ENCODE data around the gene TMEM18. TPM values are rescaled to one million over a fixed set of nuclear protein-coding genes. Genes with fewer than 3 reads are reported as not detected.
"Not testable (repeated sequence)": the region's sequence is repeated elsewhere in the genome, so short reads cannot be mapped to it uniquely, and the experiment has no call there.

Gene TMEM18
- total RNA-seq, 2 donors from 2014 or later, result 7.6 to 11.9 TPM

DNA sequence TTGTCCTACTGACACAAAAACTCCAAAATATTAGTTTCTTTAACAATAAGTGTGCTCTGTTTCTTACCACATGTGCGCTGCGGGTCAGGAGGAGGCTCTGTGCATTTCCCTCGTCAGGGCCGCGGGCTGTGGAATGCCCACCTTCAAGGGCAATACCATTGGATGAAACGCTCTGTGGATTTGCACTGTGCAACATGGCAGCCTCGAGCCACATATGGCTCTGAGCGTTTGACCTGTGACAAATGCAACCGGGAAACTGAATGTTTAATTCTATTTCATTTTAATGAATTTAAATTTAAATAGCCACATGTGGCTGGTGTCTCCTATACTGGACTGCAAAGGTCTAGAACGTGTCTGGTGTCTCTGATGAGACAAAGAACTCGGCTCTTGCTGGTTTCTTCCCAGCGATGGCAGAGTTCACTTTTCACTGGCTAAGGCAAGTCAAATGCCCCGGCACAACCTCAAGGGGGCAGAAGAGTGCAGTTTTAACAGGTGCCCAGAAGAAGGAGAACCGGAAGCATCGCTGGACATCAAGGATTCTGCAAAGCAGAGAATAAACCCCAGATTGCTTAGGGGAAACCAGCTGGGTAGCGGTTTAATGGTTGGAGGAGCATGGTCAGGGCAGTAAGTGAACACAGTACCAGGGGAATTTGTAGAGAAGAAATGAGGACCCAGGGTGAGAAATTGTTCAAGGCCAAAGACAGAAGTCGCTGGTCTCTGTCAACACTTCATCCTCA, 37.0 kb upstream of the TMEM18 start:
- Histone ChIP-seq H3K4me3 (no peak overlapping the region), H3K27ac (no peak overlapping the region), H3K36me3 (no peaks in the 10 kb centered on the region), H3K9me3 (no peaks in the 10 kb centered on the region), H3K27me3 (peaks cover 0 to 4% of the 10 kb centered on the region in 2 donors), H3K4me1 (no peaks in the 10 kb centered on the region)
- DNase-seq (ENCODE audit: low spot score), result no peak
- TF ChIP-seq, protein P1, sequence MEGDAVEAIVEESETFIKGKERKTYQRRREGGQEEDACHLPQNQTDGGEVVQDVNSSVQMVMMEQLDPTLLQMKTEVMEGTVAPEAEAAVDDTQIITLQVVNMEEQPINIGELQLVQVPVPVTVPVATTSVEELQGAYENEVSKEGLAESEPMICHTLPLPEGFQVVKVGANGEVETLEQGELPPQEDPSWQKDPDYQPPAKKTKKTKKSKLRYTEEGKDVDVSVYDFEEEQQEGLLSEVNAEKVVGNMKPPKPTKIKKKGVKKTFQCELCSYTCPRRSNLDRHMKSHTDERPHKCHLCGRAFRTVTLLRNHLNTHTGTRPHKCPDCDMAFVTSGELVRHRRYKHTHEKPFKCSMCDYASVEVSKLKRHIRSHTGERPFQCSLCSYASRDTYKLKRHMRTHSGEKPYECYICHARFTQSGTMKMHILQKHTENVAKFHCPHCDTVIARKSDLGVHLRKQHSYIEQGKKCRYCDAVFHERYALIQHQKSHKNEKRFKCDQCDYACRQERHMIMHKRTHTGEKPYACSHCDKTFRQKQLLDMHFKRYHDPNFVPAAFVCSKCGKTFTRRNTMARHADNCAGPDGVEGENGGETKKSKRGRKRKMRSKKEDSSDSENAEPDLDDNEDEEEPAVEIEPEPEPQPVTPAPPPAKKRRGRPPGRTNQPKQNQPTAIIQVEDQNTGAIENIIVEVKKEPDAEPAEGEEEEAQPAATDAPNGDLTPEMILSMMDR (IDR thresholded peaks at IDR 0.05), result peak; percentile 38 to 76

DNA sequence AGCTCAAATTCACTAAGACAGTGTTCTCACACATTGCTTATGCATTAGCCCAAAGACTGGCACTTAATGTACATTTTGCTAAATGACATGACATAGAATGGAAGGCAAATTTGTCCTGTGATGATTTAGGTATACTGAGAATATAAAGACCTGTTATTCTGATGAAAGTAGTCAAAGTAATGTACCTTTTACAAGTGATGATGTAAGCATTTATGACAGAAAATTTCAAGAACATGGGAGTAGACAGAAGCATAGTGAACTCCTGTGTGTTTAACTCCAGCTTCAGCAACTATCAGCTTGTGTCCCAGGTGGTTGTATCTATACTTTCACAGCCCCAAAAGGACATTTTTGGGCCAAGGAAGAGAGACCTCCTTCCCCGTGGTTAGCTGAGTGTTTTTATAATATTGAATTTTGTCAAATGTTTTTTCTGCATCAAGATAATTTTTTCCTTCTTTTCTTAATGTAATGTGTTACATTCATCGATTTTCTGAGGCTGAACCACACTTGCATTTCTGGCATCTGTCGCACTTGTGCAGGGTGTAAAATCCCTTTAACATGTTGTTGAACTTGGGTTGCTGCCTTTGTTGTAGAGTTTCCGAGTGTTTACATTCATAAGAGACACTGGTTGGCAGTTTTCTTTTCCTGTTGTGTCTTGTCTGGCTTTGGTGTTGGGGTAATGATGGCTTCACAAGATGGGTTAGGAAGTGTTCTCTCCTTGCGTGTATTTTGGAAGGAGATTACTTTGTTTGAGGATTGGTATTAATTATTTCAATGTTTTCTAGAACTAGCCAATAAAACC, 33.9 kb upstream of the TMEM18 start:
- TF ChIP-seq, protein P1 (IDR thresholded peaks at IDR 0.05), result no peak
- H3K27me3 ChIP-seq, result peaks cover 0 to 4% of the 10 kb centered on the region in 2 donors

DNA sequence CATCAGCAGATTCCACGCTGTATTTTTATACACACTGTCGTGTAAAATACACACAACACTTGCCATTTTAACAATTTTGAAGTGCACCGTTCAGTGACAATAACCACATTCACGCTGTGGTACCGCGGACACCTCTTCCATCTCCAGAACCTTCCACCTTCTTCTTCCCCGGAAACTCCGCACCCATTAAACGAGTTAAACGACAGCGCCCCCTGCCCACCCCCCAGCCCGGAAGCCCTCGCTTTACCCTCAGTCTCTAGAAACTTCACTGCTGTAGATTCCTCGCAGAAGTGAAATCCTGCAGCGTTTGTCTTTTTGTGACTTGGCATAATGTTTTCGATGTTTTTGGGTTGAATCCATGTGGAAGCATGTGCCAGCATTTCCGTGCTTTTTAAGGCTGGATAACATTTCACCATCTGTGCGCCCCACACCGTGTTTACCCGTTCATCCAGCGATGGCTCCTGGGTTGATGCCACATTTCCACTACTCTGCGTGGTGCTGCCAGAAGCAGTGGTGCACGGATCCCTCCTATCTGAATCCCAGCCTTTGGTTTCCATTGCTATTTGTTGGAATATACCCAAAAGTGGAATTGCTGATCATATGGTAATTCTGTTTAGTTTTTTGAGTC, 32.0 kb upstream of the TMEM18 start:
- Histone ChIP-seq H3K9me3 (no peaks in the 10 kb centered on the region), H3K4me1 (no peaks in the 10 kb centered on the region), H3K27ac (no peak overlapping the region), H3K27me3 (peaks cover 0 to 4% of the 10 kb centered on the region in 2 donors), H3K4me3 (no peak overlapping the region), H3K36me3 (no peaks in the 10 kb centered on the region)
- TF ChIP-seq, protein P1 (IDR thresholded peaks at IDR 0.05), result no peak
- no peak for DNase-seq (ENCODE audit: low spot score)

More for the DNA sequence above, 33.9 kb upstream of the TMEM18 start:
- no peaks in the 10 kb centered on the region for H3K9me3 ChIP-seq
- H3K4me3 ChIP-seq, result no peak overlapping the region
- no peaks in the 10 kb centered on the region for H3K4me1 ChIP-seq
- H3K36me3 ChIP-seq, result no peaks in the 10 kb centered on the region
- no peak for DNase-seq (ENCODE audit: low spot score)
- no peak overlapping the region for H3K27ac ChIP-seq

DNA sequence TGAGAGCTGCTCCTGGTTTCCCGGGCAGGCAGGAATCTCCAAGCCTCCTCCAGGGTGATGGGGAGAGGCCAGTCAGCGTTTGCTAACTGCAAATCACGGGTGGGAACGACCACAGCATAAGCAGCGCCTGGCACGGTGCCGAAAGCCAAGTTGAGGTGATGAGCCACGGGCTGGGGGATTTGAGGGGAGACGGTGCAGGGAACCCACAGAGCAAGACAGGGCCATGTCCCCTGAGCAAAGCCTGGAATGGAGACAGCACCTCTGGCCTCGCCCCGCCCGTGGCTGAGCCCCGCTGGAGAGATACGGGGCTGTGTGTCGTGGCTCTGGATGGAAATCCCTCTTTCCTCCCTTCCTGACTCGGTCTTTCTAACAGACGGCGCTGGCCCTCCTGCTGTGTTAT, 31.5 kb upstream of the TMEM18 start:
- no peak overlapping the region for H3K4me3 ChIP-seq
- TF ChIP-seq, protein P1 (IDR thresholded peaks at IDR 0.05), result no peak
- H3K27me3 ChIP-seq, result peaks cover 0 to 4% of the 10 kb centered on the region in 2 donors
- H3K9me3 ChIP-seq, result no peaks in the 10 kb centered on the region
- H3K27ac ChIP-seq, result no peak overlapping the region
- no peaks in the 10 kb centered on the region for H3K36me3 ChIP-seq
- DNase-seq (ENCODE audit: low spot score), result no peak
- no peaks in the 10 kb centered on the region for H3K4me1 ChIP-seq

DNA sequence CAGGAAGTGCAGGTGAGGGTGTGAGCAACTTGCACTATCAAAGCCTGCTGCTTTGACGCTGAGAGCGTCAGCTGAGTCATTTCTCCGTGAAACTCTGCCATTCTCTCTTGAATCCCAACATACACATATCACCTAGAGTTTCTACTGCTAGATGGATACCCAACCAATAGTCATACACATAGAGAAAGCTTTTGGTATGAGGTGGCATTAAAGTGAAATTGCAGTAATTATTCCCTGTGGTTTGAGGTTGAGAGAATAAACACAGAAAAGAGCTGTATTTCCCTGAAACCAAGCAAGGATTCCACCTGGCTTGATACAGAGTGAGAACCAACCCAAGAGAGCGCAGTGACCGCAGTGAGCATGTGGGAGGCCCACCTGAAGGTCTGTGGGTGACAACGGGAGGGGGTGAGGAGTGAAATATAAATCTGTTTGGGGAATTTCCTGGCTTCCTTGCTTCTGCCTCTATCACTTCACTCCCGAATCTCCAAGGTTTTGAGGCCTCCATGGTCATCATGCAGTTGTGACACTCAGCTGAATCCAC, 28.8 kb upstream of the TMEM18 start:
- H3K36me3 ChIP-seq, result no peaks in the 10 kb centered on the region
- no peaks in the 10 kb centered on the region for H3K4me1 ChIP-seq
- no peaks in the 10 kb centered on the region for H3K9me3 ChIP-seq
- no peak overlapping the region for H3K4me3 ChIP-seq
- TF ChIP-seq, protein P1 (IDR thresholded peaks at IDR 0.05), result no peak
- DNase-seq (ENCODE audit: low spot score), result no peak
- no peak overlapping the region for H3K27ac ChIP-seq
- peaks cover 0 to 4% of the 10 kb centered on the region in 2 donors for H3K27me3 ChIP-seq

DNA sequence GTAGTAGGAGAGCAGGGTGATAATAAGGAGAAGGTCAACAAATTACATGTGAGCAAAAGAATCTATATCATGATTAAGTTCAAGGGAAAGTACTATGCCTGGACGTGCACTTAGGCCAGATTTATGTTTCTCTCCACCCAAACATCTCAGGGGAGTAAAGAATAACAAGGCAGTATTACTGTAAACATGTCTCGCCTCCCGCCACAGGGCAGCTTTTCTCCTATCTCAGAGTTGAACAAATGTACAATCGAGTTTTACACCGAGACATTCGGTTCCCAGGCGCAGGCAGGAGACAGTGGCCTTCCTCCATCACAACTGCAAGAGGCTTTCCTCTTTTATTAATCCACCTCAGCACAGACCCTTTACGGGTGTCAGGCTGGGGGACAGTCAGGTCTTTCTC, 25.6 kb upstream of the TMEM18 start:
- H3K27ac ChIP-seq; H3K4me3 ChIP-seq; DNase-seq (ENCODE audit: low spot score); H3K9me3 ChIP-seq; H3K4me1 ChIP-seq; H3K27me3 ChIP-seq; H3K36me3 ChIP-seq: not testable (repeated sequence)
